SK-N-SH (cell line): ENCODE measurements around the gene FGGY. TPM values are rescaled to one million over a fixed set of nuclear protein-coding genes. Genes with fewer than 3 reads are reported as not detected.

Experiments used
- CHD2 ChIP-seq: fragments of 150-350 bp; IDR thresholded peaks from 2 replicates; pipeline ENCODE4 v1.6.1; 2018; ENCODE audit warnings: low read length; ENCODE audit not compliant: partially characterized antibody
- CTCF ChIP-seq: fragments of 200-600 bp; sonication (generic); IDR thresholded peaks from 2 replicates; pipeline ENCODE4 v1.6.1; 2017; ENCODE audit warnings: antibody characterized with exemption, mild to moderate bottlenecking, moderate library complexity
- ELF1 ChIP-seq: IDR thresholded peaks from 2 replicates; pipeline ENCODE4 v1.4.0; 2012
- EZH2phosphoT487 ChIP-seq: fragments of 200-600 bp; sonication (generic); IDR thresholded peaks from 2 replicates; pipeline ENCODE4 v1.6.1; 2017; ENCODE audit warnings: low read depth, mixed run types, mild to moderate bottlenecking, antibody characterized with exemption, moderate library complexity, borderline replicate concordance
- FOXM1 ChIP-seq: IDR thresholded peaks from 2 replicates; pipeline ENCODE4 v1.4.0; 2012; ENCODE audit warnings: low read depth, mild to moderate bottlenecking
- GABPA ChIP-seq: IDR thresholded peaks from 2 replicates; pipeline ENCODE4 v1.4.0; 2012; ENCODE audit warnings: low read depth, mild to moderate bottlenecking
- GATA2 ChIP-seq: sonication (generic); formaldehyde crosslinking; IDR thresholded peaks from 2 replicates; pipeline ENCODE4 v1.5.0; 2020; ENCODE audit warnings: mild to moderate bottlenecking, missing genetic modification reagents
- NFIC ChIP-seq: IDR thresholded peaks from 2 replicates; pipeline ENCODE4 v1.4.0; 2012; ENCODE audit warnings: borderline replicate concordance
- NRF1 ChIP-seq: IDR thresholded peaks from 2 replicates; pipeline ENCODE4 v1.6.1; 2012; ENCODE audit warnings: low read depth, mild to moderate bottlenecking, low read length
- PBX3 ChIP-seq: IDR thresholded peaks from 2 replicates; pipeline ENCODE4; 2012
- RAD21 ChIP-seq: IDR thresholded peaks from 2 replicates; pipeline ENCODE4 v1.6.1; 2012; ENCODE audit warnings: mild to moderate bottlenecking, low read length
- RCOR1 ChIP-seq: fragments of 150-350 bp; IDR thresholded peaks from 2 replicates; pipeline ENCODE4 v1.6.1; 2017; ENCODE audit warnings: antibody characterized with exemption, low read length
- SMC3 ChIP-seq: IDR thresholded peaks from 2 replicates; pipeline ENCODE4 v1.6.1; 2012; ENCODE audit warnings: low read depth, low read length, improper control_type of control experiment
- TAF1 ChIP-seq: IDR thresholded peaks from 2 replicates; pipeline ENCODE4 v1.6.1; 2012; ENCODE audit warnings: low read depth, mild to moderate bottlenecking, low read length, moderate library complexity, borderline replicate concordance
- YY1 ChIP-seq: IDR thresholded peaks from 2 replicates; pipeline ENCODE4 v1.4.0; 2012; ENCODE audit warnings: low read depth, mild to moderate bottlenecking
- polyA plus RNA-seq, 3 experiments: library from polyadenylated mRNA; depleted of rRNA; stranded (reverse); fragments of >200 nt; gene quantifications; 2 replicates each; pipeline ENCODE4 v1.2.3, GENCODE V29; 2012
- TF ChIP-seq, protein P1 (sequence below): IDR thresholded peaks from 2 replicates; pipeline ENCODE4 v1.4.0; 2012; ENCODE audit warnings: low read depth, borderline replicate concordance
- TF ChIP-seq, protein P2 (sequence below): fragments of 150-350 bp; IDR thresholded peaks from 2 replicates; pipeline ENCODE4 v1.6.1; 2016; ENCODE audit warnings: mild to moderate bottlenecking, low read depth, low read length
- TF ChIP-seq, protein P3 (sequence below): fragments of 150-350 bp; IDR thresholded peaks from 2 replicates; pipeline ENCODE4 v1.6.1; 2017; ENCODE audit warnings: antibody characterized with exemption, low read length, low read depth, borderline replicate concordance

The FGGY gene
- polyA plus RNA-seq, 1 of the 3 experiments (the other 2 are of a cell fraction) = 10.3 TPM

- TF ChIP-seq GABPA = no peak
- no peak for TF ChIP-seq GATA2
- TF ChIP-seq CTCF = no peak
- TF ChIP-seq, protein P1, sequence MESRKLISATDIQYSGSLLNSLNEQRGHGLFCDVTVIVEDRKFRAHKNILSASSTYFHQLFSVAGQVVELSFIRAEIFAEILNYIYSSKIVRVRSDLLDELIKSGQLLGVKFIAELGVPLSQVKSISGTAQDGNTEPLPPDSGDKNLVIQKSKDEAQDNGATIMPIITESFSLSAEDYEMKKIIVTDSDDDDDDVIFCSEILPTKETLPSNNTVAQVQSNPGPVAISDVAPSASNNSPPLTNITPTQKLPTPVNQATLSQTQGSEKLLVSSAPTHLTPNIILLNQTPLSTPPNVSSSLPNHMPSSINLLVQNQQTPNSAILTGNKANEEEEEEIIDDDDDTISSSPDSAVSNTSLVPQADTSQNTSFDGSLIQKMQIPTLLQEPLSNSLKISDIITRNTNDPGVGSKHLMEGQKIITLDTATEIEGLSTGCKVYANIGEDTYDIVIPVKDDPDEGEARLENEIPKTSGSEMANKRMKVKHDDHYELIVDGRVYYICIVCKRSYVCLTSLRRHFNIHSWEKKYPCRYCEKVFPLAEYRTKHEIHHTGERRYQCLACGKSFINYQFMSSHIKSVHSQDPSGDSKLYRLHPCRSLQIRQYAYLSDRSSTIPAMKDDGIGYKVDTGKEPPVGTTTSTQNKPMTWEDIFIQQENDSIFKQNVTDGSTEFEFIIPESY = no peak
- TF ChIP-seq NFIC = peak; percentile 72
- no peak; the same call in 1 of the 2 replicates for TF ChIP-seq SMC3
- TF ChIP-seq TAF1 = no peak
- TF ChIP-seq EZH2phosphoT487 = no peak
- TF ChIP-seq, protein P2, sequence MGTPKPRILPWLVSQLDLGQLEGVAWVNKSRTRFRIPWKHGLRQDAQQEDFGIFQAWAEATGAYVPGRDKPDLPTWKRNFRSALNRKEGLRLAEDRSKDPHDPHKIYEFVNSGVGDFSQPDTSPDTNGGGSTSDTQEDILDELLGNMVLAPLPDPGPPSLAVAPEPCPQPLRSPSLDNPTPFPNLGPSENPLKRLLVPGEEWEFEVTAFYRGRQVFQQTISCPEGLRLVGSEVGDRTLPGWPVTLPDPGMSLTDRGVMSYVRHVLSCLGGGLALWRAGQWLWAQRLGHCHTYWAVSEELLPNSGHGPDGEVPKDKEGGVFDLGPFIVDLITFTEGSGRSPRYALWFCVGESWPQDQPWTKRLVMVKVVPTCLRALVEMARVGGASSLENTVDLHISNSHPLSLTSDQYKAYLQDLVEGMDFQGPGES = no peak
- TF ChIP-seq ELF1 = no peak
- TF ChIP-seq FOXM1 = no peak
- no peak for TF ChIP-seq RCOR1
- peak; percentile 55 for TF ChIP-seq PBX3
- no peak for TF ChIP-seq CHD2
- TF ChIP-seq NRF1 = no peak
- TF ChIP-seq RAD21 = no peak
- TF ChIP-seq, protein P3, sequence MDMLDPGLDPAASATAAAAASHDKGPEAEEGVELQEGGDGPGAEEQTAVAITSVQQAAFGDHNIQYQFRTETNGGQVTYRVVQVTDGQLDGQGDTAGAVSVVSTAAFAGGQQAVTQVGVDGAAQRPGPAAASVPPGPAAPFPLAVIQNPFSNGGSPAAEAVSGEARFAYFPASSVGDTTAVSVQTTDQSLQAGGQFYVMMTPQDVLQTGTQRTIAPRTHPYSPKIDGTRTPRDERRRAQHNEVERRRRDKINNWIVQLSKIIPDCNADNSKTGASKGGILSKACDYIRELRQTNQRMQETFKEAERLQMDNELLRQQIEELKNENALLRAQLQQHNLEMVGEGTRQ = no peak
- TF ChIP-seq YY1 = no peak
These were observed 70.6 kb downstream of the FGGY start (continued) for GRCh38 chr1:59367301-59368007.
